Adrenal gland (tissue), 5 donors: ENCODE measurements around the gene EFNA5.

Experiments
- CTCF ChIP-seq, 6 experiments: fragments of 450-650 bp in 4 of 6; fragments of 200-600 bp in 2 of 6; sonication (generic) in 1 of 6; IDR thresholded peaks; 1 replicate in 5 of 6; 2 replicates in 1 of 6; pipeline versions ENCODE4 v1.5.1 to v1.8.0; 2016 to 2021; ENCODE audit warnings: antibody characterized with exemption in 6 of 6, mild to moderate bottlenecking in 2 of 6, moderate library complexity in 1 of 6
- POLR2A ChIP-seq, 2 donors: fragments of 450-650 bp; IDR thresholded peaks; one replicate each; pipeline ENCODE4 v1.6.1; 2017; ENCODE audit warnings: antibody characterized with exemption in 2 of 2, mild to moderate bottlenecking in 2 of 2, moderate library complexity in 1 of 2
- donor health status: DM: no; HTN: no; CAD: no.

GRCh38 chr5:107363768-107364167 lies 307.0 kb downstream of the EFNA5 start:
- TF ChIP-seq CTCF (IDR thresholded peaks at IDR 0.05) (no peak), POLR2A (IDR thresholded peaks at IDR 0.05) (no peak)
